Spleen (tissue), 7 donors: ENCODE results near the gene PRKAG1.

Experiments
- POLR2A ChIP-seq, 3 donors: fragments of 450-650 bp; IDR thresholded peaks; one replicate each; pipeline ENCODE4 v1.5.1; 2017; ENCODE audit warnings: antibody characterized with exemption in 3 of 3, mild to moderate bottlenecking in 1 of 3
- POLR2AphosphoS5 ChIP-seq, 3 donors: sonication (generic); formaldehyde crosslinking; IDR thresholded peaks; one replicate each; pipeline ENCODE4 v1.5.1; 2017; ENCODE audit warnings: antibody characterized with exemption in 3 of 3
- TF ChIP-seq, protein P1 (sequence below), 11 experiments: fragments of 200-600 bp in 7 of 11; fragments of 450-650 bp in 4 of 11; sonication (generic) in 4 of 11; IDR thresholded peaks in 8 of 11; conservative IDR thresholded peaks in 3 of 11; 1 replicate in 7 of 11; 2 replicates in 4 of 11; pipeline versions ENCODE4 v1.4.0 to v1.8.0; 2016 to 2021; ENCODE audit warnings: antibody characterized with exemption in 11 of 11, inconsistent platforms in 4 of 11, mild to moderate bottlenecking in 1 of 11
- donor health status: DM: no; HTN: no; CAD: no; lungs with moderate emphysema.
- donor health status: DM: no; HTN: no; CAD: no.
- donor health status: DM: no; HTN: no; CAD: no.

GRCh38 chr12:49051777-49052438 is 33.3 kb upstream of the PRKAG1 start:
- TF ChIP-seq, protein P1, sequence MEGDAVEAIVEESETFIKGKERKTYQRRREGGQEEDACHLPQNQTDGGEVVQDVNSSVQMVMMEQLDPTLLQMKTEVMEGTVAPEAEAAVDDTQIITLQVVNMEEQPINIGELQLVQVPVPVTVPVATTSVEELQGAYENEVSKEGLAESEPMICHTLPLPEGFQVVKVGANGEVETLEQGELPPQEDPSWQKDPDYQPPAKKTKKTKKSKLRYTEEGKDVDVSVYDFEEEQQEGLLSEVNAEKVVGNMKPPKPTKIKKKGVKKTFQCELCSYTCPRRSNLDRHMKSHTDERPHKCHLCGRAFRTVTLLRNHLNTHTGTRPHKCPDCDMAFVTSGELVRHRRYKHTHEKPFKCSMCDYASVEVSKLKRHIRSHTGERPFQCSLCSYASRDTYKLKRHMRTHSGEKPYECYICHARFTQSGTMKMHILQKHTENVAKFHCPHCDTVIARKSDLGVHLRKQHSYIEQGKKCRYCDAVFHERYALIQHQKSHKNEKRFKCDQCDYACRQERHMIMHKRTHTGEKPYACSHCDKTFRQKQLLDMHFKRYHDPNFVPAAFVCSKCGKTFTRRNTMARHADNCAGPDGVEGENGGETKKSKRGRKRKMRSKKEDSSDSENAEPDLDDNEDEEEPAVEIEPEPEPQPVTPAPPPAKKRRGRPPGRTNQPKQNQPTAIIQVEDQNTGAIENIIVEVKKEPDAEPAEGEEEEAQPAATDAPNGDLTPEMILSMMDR (IDR thresholded peaks at IDR 0.05 in 8 of 11, conservative IDR thresholded peaks at IDR 0.05 in 3 of 11): no peak
- TF ChIP-seq POLR2A (IDR thresholded peaks at IDR 0.05) (no peak), POLR2AphosphoS5 (IDR thresholded peaks at IDR 0.05) (no peak)
